Neural crest cell (in vitro differentiated cells): ENCODE data around the gene TOLLIP. TPM values are rescaled to one million over a fixed set of nuclear protein-coding genes. Genes with fewer than 3 reads are reported as not detected.

Experiments used
- DNase-seq: peaks from one replicate; pipeline ENCODE4 v3.0.0; 2021; ENCODE audit warnings: low read depth, mixed read lengths, low spot score
- H3K27ac Mint-ChIP-seq: one replicate; pipeline ENCODE4 v1.8.0; 2021; ENCODE audit warnings: mild to moderate bottlenecking, mixed read lengths; ENCODE audit not compliant: unreplicated experiment
- H3K27me3 Mint-ChIP-seq: 2 replicates; pipeline ENCODE4 v1.8.0; 2021; ENCODE audit warnings: low read depth, mild to moderate bottlenecking, mixed read lengths
- H3K36me3 Mint-ChIP-seq: 2 replicates; pipeline ENCODE4 v1.8.0; 2021; ENCODE audit warnings: low read depth, mild to moderate bottlenecking, mixed read lengths
- H3K4me1 Mint-ChIP-seq: 2 replicates; pipeline ENCODE4 v1.8.0; 2021; ENCODE audit warnings: mixed read lengths
- H3K4me3 Mint-ChIP-seq: one replicate; pipeline ENCODE4 v1.8.0; 2021; ENCODE audit warnings: mild to moderate bottlenecking, mixed read lengths
- H3K9me3 Mint-ChIP-seq: 2 replicates; pipeline ENCODE4 v1.8.0; 2021; ENCODE audit warnings: mixed read lengths
- CTCF ChIP-seq: fragments of 200-600 bp; sonication (generic); conservative IDR thresholded peaks from 2 replicates; pipeline ENCODE4 v1.5.0; 2021; ENCODE audit warnings: antibody characterized with exemption, mild to moderate bottlenecking
- total RNA-seq: library from RNA; stranded (reverse); gene quantifications from 2 replicates; pipeline ENCODE4 v1.2.1, GENCODE V29; 2021

The TOLLIP gene
- total RNA-seq, 1 donor from 2014 or later = 40.3 TPM

- Mint-ChIP-seq H3K27ac (no peak overlapping the region), H3K9me3 (peaks cover 3% of the 10 kb centered on the region), H3K4me1 (peaks cover 13% of the 10 kb centered on the region), H3K4me3 (no peak overlapping the region), H3K36me3 (peaks cover 3% of the 10 kb centered on the region), H3K27me3 (peaks cover 24% of the 10 kb centered on the region)
- DNase-seq = no peak
- TF ChIP-seq CTCF = no peak
These were observed 30.7 kb upstream of the TOLLIP start for GRCh38 chr11:1340111-1340510.

- Mint-ChIP-seq H3K27me3 (peaks cover 22% of the 10 kb centered on the region), H3K36me3 (peaks cover 3% of the 10 kb centered on the region)
- TF ChIP-seq CTCF = no peak
These were observed 29.7 kb upstream of the TOLLIP start for GRCh38 chr11:1339066-1339675.

GRCh38 chr11:1338201-1339065 is 29.0 kb upstream of the TOLLIP start:
- no peak overlapping the region for H3K27ac Mint-ChIP-seq
- DNase-seq = no peak

More at GRCh38 chr11:1339066-1339675, 29.7 kb upstream of the TOLLIP start:
- no peak overlapping the region for H3K4me3 Mint-ChIP-seq
- no peak for DNase-seq
- no peak overlapping the region for H3K27ac Mint-ChIP-seq
- H3K9me3 Mint-ChIP-seq = peaks cover 7% of the 10 kb centered on the region
- peaks cover 16% of the 10 kb centered on the region for H3K4me1 Mint-ChIP-seq

GRCh38 chr11:1337647-1338007 is 28.2 kb upstream of the TOLLIP start:
- Mint-ChIP-seq H3K27me3 (peaks cover 14% of the 10 kb centered on the region), H3K27ac (no peak overlapping the region), H3K4me1 (peaks cover 16% of the 10 kb centered on the region), H3K9me3 (peaks cover 10% of the 10 kb centered on the region), H3K36me3 (peaks cover 3% of the 10 kb centered on the region), H3K4me3 (peak overlapping the region; percentile 76)
- no peak for TF ChIP-seq CTCF
- no peak for DNase-seq

More at GRCh38 chr11:1338201-1339065, 29.0 kb upstream of the TOLLIP start:
- Mint-ChIP-seq H3K9me3 (peaks cover 10% of the 10 kb centered on the region), H3K36me3 (peaks cover 3% of the 10 kb centered on the region), H3K4me1 (peaks cover 16% of the 10 kb centered on the region), H3K4me3 (no peak overlapping the region), H3K27me3 (peaks cover 17% of the 10 kb centered on the region)
- TF ChIP-seq CTCF = no peak

- no peak for TF ChIP-seq CTCF
- H3K9me3 Mint-ChIP-seq = peaks cover 10% of the 10 kb centered on the region
- no peak overlapping the region for H3K27ac Mint-ChIP-seq
- DNase-seq = peak; percentile 37
- H3K27me3 Mint-ChIP-seq = peaks cover 14% of the 10 kb centered on the region
- H3K4me3 Mint-ChIP-seq = no peak overlapping the region
- H3K4me1 Mint-ChIP-seq = peaks cover 16% of the 10 kb centered on the region
- peaks cover 3% of the 10 kb centered on the region for H3K36me3 Mint-ChIP-seq
These were observed 27.6 kb upstream of the TOLLIP start for GRCh38 chr11:1336836-1337646.
